GM11168 (cell line): ENCODE measurements around the gene STXBP6.

Source experiments
- in situ Hi-C: fragments of 300-500 bp; cut with MboI; formaldehyde crosslinking; loops from one replicate; pipeline ENCODE4 v1.12.0; 2022; ENCODE audit warnings: low sequenced_read_pairs; ENCODE audit not compliant: unreplicated experiment

Gene STXBP6

DNA sequence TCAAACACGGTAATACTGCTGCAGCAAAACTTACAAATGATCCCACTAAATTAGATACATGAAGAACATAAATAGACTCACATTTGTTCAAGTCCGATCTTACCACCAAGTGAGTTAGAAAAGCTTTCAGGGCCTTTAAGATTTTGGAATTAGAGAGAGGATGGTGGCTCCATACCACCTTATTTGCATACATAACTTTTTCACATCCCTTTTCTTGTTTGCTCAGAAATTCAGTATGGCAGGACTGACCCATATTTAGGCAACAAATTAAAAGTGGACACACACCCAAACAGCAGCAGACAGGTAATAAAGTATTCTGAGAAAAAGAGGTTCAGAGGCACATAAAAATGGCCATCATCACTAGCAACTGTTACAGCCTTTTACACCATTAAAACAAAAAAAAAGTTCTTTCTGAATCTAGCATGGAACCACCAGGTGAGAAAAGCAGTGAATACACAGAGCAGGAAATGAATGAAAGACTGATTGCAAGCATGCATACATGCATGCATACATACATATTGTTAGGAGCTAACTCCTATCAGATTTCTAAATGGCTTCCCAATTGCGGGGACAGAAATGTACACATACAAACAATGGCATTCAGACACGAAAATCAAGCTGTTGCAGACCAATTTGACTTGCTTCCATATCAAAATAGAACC lies 23.3 kb downstream of the STXBP6 start:
- in situ Hi-C loops, result no loop called here

DNA sequence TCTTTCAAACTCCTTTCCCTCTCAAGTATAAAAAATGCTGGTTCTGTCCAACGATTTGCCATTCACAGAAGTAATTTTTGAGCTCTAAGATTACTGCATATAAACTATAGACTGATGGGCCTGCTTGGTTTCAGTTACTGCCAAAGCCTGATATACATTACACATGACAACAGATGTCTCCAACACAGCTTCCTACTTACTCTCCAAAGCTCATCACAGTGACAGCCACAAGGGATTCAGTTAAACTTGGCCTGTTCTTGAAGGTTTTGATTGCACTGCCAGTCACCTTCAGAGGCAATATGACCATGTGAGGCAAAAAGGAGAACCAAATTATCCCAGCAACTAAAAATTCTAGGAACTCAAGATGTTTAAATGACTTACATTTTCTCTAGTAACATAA lies 30.1 kb downstream of the STXBP6 start:
- in situ Hi-C loops, result no loop called here

DNA sequence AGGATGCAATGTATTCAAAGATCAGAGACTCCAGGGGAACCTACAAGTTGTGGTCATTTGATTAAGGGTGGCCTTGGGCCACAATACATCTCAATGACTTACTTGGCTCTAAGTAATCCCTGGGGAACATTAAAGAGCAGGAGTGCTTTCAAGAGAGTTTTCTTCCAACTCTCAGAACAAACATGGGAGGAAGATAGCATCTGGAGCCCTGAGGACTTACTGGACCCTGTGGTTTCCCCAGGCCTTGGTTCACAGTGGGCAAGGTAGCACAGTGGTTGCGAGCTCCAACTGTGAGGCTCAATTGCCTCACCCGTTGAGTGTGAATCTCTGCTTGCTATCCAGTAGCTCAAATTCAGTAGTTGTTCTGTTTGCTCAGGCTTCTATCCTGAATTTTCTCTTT lies 32.4 kb downstream of the STXBP6 start:
- in situ Hi-C loops, result no loop called here

DNA sequence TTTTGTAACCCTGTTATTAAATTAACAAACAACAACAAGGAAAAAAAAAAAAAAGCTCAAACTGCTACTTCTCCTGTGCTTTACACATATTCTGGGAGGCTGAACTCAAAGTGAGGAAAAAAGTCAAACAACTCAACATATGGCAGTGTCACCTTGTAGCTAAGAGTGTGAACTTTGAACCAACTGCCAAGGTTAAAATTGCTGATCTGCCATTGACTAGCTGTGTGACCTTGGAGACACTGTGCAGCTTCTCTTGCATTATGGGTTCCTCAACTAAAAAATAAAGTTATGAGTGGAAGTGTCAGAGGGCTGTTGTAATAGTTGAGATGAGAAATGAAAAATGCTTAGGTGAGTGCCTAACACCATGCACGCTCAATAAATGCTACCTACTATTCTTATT lies 34.2 kb downstream of the STXBP6 start:
- in situ Hi-C loops, result no loop called here

DNA sequence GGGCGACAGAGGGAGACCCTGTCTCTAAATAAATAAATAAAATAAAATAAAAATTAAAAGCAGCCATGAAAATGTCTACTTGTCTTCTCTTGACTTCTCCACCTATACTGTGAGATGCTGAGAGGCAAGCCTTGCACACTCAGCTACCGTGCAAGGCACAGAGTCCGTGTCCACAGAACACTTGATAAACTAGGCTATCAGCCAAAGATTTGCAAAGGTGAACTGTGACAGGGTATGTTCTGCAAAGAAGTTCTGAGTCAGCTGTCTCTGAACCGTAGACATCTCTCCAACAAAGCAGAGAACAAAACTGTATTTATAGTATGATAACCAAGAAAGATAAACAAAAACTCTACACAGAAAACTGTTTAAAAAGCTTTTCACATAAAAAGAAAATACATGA lies 35.5 kb downstream of the STXBP6 start:
- in situ Hi-C loops, result no loop called here

DNA sequence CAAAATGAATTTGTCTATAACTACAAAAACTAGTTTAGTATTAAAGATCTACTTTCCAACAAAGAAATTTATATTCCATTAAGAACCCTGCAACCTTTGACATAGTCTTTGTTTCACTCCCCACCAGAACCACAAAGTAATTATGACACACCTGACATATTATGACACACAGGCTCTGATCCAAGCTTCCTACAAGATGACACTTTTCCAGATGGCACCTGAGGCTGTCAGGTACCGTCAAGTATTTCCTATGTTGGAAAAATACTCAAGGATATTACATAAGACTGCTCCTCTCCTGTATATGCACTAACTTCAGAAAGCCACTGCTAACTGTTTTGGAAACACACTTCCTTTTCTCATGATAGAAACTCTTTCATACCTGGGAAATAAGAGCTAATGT lies 38.9 kb downstream of the STXBP6 start:
- in situ Hi-C loops, result no loop called here

DNA sequence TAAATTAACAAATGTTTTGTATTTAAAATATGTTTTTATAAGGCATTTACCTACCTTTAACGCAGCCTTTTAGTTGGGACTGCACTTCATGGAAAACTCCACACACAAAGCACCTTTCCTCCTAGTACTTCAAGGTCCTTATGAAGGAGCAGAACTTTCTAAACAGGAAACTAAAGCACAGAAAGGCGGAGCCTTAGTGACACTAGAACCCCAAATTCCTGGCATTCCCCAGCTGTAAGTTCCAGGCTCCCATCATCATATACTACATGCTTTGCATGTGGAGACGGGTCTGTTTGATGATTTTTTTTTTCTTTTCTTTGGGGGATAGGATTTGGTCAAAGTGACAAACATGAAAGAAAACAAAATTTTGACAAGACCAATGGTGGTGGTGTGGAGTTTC lies 39.5 kb downstream of the STXBP6 start:
- in situ Hi-C loops, result no loop called here

DNA sequence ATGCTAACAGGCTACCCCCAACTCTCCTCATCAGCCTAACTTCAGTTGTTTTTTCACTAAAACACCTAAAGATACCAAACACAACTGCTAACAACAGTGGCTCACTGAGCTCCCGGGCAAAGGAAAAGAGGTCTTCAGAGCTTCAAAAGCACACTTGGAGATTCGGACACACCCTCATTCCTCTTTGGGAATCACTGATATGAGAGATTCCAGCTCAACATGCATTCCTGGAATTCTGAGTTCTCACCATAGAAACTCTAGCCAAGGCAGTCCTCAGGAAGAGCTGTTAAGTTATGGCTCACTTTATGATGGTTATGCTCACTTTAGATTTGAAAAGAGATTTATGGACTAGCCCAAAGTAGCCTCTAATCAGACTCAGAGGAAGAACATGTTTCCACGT lies 40.1 kb downstream of the STXBP6 start:
- in situ Hi-C loops, result no loop called here

DNA sequence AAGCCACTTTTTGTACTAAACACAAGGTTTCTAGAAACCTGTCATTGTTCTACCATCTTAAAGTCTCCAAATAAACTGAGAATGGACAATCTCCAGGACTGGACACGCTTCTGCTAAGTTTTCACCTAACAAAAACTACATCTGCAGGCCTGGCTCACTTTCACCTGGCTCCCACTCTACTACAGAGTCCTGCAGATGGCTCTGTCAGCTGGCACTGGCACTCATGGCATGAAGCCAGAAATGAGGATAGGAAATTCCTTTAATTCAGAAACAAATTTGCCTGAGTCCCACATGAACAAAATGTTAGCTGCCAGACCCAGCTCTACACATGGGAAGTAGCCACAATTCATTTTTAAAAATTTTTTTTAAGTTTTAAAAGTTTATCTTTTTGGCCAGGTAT lies 42.1 kb downstream of the STXBP6 start:
- in situ Hi-C loops, result no loop called here

DNA sequence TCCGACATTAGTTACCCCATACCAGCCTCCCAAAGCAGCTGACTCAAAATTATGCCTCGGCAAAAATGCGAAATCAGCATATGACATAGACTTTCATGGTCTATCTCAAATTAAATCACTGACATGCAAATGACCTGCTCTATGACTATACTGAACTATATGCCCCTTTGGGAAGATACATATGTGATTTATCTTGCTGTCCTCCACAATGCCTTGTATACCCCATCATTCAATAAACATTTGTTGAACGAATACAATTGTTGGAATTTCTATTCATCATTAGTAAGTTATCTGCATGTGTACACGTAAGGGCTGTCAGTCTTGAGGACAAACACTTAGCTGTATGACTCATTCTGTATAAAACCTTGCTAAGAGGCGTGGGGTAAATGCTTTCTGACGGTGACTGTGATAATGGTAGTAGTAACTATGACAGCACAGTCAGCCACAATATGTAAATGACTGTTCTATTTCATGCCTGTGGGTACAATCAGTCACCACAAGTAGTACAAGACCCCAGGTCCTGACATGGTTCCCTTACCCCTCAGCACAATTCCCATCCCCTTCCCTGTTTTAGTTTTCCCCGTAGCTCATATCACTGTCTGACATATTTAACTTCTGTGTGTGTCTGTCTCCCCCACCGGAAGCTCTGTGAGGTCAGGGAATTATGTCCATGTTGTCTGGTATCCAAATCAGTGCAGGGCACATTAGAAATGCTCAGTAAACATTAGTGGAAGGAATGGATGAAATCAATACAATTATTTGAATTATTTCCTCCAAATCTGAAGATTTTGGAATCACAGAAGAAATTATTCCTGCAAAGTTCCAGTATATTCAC lies 42.8 kb downstream of the STXBP6 start:
- in situ Hi-C loops, result no loop called here

DNA sequence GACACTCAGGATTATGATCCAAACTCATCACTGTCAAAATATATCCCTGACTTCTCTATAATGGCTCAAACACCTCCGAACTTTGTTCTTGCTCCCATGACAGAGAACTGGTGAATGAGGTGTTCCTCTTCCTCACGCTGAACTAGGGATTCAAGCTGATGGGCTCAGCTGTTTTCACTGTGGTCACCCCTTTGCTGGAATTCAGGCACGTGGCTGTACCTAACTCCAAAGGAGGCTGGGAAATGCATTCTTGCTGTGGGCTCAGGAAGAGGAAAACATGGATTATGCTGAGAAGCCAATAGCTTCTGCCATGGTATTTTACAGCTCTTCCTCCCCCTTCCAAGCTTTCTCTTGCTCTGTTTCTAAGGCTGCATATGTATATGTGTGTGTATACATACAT lies 43.9 kb downstream of the STXBP6 start:
- in situ Hi-C loops, result no loop called here

DNA sequence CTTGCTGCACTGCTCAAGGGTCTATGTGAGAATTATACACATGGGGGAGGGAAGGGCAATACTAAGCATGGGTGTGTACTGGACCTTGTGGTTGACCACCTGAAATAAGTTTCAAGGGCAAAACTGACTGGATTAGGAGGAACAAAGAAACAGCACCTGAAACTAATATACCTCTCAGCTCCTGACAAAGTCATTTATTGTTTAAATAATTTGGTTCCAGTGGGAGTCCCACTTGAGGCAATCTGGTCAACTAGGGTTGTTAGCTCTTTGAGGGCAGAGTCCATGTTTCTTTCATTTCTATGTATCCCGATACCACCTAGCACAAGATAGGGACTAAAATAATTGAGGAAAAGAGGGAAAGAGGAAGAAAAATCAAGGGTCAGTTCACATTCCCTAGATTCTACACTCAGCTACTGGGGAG lies 45.5 kb downstream of the STXBP6 start:
- in situ Hi-C loops, result no loop called here

DNA sequence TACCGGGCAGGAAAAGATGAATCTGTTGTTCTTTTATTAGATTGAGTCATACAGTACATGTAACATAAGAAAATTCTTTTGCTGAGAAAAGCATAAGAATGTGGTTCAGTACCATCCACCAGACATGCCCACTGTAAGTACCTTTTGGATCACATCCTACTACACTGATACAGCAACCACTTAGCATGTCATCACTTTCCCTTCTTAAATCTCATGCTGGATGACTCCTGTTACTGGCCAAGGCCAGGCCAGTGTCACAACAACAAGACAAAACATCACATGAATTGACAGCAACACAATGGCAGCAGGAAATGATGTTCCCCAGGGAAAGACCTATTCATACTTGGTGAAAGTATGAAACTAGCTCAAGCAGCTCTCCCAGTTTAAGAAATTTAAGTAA lies 46.4 kb downstream of the STXBP6 start:
- in situ Hi-C loops, result no loop called here

DNA sequence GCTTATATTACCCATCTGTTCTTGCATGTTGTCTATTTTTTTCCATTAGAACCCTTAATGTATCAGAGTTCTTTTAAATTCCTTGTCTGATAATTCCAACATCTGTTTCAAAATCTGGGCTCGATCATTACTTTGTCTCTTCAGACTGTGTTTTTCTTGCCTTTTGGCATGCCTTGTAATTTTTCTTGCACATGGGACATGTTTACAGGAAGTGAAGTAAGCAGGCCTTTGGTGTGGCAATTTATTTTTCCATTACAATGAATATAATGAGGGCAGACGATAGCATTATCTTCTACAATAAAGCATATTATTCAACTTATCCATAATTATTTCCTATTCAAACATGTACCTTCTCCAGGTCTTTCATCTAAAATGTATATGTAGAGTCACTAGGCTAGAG lies 48.3 kb downstream of the STXBP6 start:
- in situ Hi-C loops, result no loop called here

DNA sequence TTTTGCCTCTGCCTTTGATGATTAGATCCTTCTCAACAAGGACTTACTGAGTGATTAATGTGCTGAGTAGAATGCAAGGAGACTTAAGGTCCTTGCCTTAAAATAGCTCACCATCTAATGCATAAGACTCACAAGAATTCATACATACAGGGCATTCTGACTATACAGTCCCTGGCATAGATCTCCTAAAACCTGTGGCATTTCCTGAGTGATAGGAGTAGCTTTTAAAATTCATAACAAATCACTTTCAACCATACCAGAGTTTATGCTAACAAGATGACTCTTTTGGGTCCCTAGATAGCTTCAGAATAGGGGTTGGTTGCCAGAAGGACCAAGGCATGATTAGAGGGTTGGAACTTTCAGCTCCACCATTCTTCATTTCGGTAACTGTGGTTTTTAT lies 48.8 kb downstream of the STXBP6 start:
- in situ Hi-C loops, result no loop called here

DNA sequence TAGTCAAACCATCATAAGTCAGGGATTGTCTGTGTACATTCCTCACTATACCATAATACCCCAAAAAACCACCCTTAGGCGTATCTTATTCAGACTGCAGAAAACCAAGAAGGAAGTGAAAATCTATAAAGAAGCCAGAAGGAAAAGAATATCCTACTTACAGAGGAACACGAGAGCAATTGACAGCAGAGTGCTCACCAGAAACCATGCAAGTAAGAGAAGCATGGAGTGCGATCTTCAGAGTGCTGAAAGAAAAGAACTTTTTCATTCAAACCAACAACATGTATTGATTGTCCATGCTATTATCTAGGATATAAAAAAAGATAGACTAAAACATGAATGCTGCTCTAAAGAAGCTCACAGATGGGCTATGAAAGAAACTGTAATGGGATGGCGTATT lies 50.8 kb downstream of the STXBP6 start:
- in situ Hi-C loops, result no loop called here

DNA sequence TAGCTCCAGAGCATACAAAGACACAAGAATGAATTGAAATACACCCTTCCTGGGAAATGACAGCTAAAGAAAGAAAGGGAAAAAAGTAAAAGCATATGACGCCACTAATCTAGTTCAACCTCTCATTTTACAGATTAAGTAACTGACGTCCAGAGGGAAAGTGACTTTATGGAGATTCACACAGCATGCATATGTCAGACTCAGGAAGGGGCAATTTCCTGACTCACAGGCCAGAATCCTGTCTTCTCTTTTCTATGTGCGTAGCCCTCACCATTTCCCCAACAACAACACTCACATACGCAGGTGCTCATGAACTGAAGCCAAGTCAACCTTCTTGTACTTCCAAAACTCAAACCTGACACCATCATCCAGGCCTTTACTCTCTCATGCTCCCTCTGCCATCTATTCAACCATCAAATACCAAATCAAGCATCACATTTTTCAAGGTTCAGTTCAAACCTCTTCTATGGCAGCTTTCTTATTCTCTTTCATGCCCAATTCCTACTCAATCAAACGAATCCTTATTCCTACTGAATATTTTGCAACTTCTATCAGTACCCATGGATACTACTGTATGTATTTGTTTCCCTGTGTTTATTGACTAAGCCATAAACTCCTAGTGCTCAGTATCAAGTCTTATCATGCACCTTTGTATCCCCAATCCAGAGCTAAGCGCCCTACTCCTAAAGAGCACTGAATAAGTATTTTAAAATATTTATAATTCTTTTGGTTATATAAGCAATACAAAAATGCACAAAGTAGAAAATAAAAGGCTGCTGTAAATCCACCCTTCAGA lies 52.8 kb downstream of the STXBP6 start:
- in situ Hi-C loops, result no loop called here

DNA sequence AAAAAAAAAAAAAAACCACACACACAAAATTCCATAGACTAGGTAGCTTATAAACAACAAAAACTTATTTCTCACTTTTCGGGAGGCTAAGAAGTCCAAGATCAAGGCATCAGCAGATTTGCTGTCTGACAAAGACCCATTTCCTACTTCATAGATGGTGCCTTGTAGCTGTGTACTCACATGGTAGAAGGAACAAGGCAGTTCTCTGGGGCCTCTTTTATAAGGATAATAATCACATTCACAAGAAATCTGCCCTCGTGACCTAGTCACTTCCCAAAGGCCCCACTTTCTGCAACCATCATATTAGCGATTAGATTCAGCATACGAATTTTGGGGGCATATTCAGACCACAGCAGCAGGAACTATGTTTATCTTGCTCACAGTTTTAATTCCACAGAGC lies 54.9 kb downstream of the STXBP6 start:
- in situ Hi-C loops, result no loop called here

DNA sequence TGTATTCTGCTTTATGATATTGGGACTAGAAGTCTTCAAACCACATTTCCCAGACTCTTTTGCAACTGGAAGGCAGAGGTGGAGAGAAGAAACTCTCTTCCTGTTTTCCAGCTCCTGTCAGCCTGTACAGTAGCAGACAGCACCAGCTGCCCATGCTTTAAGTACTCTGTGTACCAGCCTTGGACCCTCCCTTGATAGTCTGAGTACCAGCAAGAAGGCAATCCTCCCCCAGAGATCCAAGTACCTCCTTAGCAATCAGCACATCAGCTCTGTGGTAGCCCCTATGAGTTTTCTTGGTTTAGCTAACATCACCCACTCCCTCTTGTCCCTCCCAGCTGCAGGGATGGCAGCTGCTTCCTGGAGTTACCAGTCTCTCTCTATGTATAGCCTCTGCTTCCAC lies 56.3 kb downstream of the STXBP6 start:
- in situ Hi-C loops, result no loop called here

DNA sequence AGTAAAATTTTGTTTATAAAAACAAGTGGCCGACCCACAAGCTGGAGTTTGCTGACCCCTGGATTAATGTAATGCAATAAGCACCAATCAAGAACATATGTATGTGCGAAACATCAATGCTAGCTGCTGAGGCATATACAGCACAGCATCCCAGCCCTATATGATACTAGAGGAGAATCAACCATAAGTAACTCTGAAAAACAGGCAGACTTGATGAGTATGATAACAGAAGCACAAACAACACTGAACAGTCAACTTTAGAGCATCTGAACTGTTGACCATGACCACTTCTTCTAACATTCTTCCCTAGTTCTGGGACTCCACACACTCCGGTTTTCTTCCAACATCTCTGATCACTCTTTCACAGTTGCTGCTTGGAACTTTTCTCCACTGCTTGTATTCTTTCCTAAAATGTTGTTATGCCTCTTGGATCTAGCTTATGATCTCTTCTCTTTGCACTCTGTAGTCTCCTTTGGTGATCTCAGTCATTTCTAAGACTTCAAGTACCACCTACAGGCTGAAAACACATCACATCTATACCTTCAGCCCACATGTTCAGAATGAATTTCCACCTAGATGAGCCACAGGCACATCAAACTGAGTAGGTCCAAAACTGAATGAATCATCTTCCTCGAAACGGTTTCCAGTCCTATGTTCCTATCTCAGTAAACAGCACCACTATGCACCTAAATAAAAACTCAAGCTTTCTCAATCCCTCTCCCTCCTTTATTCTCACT lies 57.2 kb downstream of the STXBP6 start:
- in situ Hi-C loops, result no loop called here

DNA sequence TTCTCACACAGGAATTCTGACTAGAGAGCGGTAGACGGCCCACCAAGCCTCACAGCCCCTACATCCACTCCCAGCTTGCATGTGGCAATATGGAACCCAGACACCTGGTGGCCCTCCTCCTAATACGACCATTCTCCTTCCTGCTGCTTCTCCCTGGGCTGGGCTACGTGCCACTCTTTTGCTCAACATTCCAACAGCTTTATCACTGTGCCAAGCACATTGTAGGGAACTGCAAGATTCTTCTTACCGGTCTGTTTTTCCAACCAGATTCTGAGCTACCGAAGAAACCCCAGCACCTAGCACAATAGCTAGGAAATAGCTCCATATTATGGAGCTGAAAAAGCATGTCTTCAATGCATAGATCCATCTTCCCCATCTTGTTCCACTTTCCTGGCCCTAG lies 58.1 kb downstream of the STXBP6 start:
- in situ Hi-C loops, result no loop called here
